ENCODE data around the gene OCRL. TPM values are rescaled to one million over a fixed set of nuclear protein-coding genes. Genes with fewer than 3 reads are reported as not detected.
"Not testable (repeated sequence)": the region's sequence is repeated elsewhere in the genome, so short reads cannot be mapped to it uniquely, and the experiment has no call there.

Gene OCRL
- total and polyA plus RNA-seq, 5 donors = 7.0 to 14.3 (median 13.1) TPM

DNA sequence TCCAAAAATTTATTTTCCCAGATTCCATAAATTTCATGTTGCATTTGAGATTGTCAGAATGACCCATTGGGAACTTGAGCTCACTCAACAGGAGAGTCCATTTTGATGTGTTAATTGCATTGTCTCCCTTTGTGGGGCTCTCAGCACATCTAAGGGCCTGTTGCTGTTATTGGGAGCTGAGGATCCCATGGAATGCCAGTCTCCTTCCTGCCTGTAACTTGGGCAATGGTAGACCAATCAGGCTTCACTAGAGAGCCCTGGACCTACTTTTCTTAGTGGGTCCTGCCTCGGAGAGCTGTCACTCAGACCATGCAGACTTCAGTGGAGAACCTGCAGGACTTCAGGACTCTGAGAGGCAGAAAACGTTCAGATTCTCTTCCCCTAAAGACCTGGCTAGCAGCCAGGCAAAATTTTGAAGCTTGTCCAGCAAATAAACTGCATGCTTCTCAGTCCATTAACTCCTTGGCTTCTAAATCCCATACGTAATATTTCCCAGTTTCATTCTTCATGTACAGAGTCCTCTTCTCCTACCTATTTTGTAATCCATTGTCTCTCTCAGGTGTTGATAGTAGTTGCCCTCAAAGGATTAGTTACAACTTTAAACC lies 25.1 kb downstream of the OCRL start:
- no peak overlapping the region for H3K27ac ChIP-seq (ENCODE audit: low read length)
- ATAC-seq = no peak
- 15% methylated on average over 3 of the region's 3 CpGs for WGBS
- intact Hi-C loops (cut with DNase I) = no loop called here
- H3K4me1 ChIP-seq (ENCODE audit: control insufficient read depth, insufficient read depth, low read length) = peaks cover 2% of the 10 kb centered on the region
- H3K9me3 ChIP-seq (ENCODE audit: control insufficient read depth, low read length) = no peaks in the 10 kb centered on the region
- DNase-seq = no peak
- no peaks in the 10 kb centered on the region for H3K27me3 ChIP-seq (ENCODE audit: control insufficient read depth, insufficient read depth)
- no peak overlapping the region for H3K4me3 ChIP-seq (ENCODE audit: low read length)

DNA sequence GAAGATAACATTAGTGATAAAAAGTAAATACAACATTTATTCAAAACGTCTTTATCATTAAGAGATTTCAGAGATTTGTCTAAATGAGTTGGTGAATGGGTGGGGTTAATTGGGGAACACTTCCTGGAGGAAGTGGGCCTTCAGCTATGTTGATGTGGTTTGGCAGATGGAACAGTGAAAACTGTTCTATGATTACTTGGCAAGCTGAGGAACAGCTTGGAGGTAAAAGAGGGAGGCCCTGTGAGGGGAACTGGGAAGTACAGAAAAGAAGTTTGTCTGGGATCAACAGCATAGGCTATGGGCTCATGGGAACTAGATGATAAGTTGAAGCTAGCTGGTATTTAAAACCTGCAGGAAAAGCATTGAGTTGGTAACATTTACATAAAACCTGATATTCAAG lies 26.0 kb downstream of the OCRL start:
- Histone ChIP-seq H3K27me3 (ENCODE audit: control insufficient read depth, insufficient read depth) (no peaks in the 10 kb centered on the region), H3K4me3 (ENCODE audit: low read length) (no peak overlapping the region), H3K27ac (ENCODE audit: low read length) (no peak overlapping the region), H3K4me1 (ENCODE audit: control insufficient read depth, insufficient read depth, low read length) (peaks cover 2% of the 10 kb centered on the region), H3K9me3 (ENCODE audit: control insufficient read depth, low read length) (no peaks in the 10 kb centered on the region)
- WGBS = 0% methylated on average over 1 of the region's 1 CpG
- intact Hi-C loops (cut with DNase I) = no loop called here
- DNase-seq = no peak
- no peak for ATAC-seq

DNA sequence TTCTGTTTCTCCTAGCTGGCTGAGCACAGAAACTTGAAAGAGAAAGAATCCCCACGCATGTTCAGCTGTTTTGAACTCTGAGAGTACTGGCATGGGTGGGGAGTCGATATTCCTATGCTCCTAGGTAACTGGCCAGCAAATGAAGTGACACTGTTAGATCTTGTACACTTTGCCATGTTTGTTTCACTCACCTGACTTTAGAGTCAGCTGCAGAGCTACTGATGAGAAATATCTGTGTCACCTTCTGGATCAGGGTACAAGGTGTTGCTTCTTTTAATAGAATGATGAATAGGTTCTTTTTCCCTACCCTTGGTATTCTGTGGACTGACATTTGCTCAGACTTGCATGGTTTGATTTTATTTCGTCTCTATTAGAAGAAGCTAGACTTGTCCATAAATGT lies 28.3 kb downstream of the OCRL start:
- ATAC-seq (no peak), DNase-seq (no peak)
- intact Hi-C loops (cut with DNase I) = no loop called here
- WGBS = 96% methylated on average over 3 of the region's 3 CpGs
- Histone ChIP-seq H3K27me3 (ENCODE audit: control insufficient read depth, insufficient read depth) (no peaks in the 10 kb centered on the region), H3K27ac (ENCODE audit: low read length) (no peak overlapping the region), H3K4me1 (ENCODE audit: control insufficient read depth, insufficient read depth, low read length) (peaks cover 2% of the 10 kb centered on the region), H3K9me3 (ENCODE audit: control insufficient read depth, low read length) (no peaks in the 10 kb centered on the region), H3K4me3 (ENCODE audit: low read length) (no peak overlapping the region)

DNA sequence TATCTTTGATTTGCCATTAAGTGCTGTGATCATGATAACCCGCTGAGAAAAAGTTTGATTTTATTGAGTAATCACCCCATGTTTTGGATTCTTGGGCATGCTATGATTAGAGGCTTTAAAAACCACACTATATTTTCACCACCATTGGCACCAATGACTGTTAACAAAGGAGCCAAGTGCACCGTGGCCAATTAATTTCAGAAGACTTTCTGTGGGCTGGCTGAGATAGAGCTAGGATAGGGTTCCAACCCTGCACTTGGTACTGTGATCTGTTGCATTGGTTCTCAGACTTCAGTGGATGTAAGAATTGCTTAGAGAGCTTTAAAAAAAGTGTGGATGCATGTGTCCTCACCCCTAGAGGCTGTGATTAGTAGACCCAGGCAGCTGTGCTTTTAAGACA lies 32.4 kb downstream of the OCRL start:
- DNase-seq (no peak), ATAC-seq (no peak)
- no peaks in the 10 kb centered on the region for H3K9me3 ChIP-seq (ENCODE audit: control insufficient read depth, low read length)
- H3K4me1 ChIP-seq (ENCODE audit: control insufficient read depth, insufficient read depth, low read length) = no peaks in the 10 kb centered on the region
- no peaks in the 10 kb centered on the region for H3K27me3 ChIP-seq (ENCODE audit: control insufficient read depth, insufficient read depth)
- intact Hi-C loops (cut with DNase I) = no loop called here
- no peak overlapping the region for H3K27ac ChIP-seq (ENCODE audit: low read length)
- H3K4me3 ChIP-seq (ENCODE audit: low read length) = no peak overlapping the region
- 59% methylated on average over 2 of the region's 2 CpGs for whole genome bisulfite sequencing

DNA sequence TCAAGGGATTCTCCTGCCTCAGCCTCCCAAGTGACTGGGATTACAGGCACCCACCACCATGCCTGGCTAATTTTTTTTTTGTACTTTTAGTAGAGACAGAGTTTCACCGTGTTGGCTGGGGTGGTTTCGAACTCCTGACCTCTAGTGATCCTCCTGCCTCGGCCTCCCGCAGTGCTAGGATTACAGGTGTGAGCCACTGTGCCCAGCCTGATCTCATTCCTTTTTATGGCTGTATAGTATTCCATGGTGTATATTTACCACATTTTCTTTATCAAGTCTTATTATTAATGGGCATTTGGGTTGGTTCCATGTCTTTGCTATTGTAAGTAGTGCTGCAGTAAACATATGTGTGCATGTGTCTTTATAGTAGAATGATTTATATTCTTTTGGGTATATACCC lies 33.6 kb downstream of the OCRL start:
- H3K4me3 ChIP-seq (ENCODE audit: low read length); H3K9me3 ChIP-seq (ENCODE audit: control insufficient read depth, low read length); DNase-seq; H3K27me3 ChIP-seq (ENCODE audit: control insufficient read depth, insufficient read depth); ATAC-seq; H3K27ac ChIP-seq (ENCODE audit: low read length); H3K4me1 ChIP-seq (ENCODE audit: control insufficient read depth, insufficient read depth, low read length); intact Hi-C loops (cut with DNase I): not testable (repeated sequence)
- 99% methylated on average over 4 of the region's 4 CpGs for WGBS

DNA sequence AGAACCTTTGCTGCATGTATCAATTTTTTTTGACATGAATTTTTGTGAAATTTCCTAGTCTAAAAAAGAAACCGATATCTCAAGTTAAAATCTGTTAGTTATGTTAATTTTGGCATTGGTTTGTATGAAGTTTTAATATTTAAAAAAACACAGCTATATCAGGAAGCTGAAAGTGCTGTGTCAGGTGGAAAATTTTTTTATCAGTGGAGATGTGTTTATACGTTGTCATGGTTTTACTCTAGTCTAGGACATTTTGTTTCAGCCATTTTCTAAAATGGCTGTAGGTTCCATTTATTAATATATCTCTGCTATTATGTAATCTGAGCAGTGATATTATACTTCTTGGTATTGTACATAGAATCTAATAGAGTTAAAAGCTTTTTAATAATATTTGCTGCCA lies 34.2 kb downstream of the OCRL start:
- no peak overlapping the region for H3K27ac ChIP-seq (ENCODE audit: low read length)
- no peak for ATAC-seq
- 70% methylated on average over 2 of the region's 2 CpGs for WGBS

DNA sequence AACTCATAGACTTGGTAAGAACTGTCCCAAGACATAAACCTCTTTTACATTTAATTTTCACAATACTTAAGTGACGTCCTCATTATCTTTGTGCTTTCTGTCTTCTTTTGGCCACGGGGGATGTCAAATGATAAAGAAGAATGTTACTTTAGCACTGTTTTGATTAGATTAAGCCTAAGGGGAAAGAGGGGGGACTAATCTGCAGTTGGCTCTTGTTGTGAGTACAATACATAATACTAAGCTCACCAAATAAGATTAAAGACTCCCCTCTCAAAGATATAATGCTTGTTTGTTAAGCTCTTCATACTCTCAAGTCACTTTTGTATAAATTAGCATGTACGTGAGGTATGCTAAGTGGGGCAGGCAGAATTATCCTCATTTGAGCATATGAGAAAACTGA lies 36.5 kb downstream of the OCRL start:
- no peak overlapping the region for H3K27ac ChIP-seq (ENCODE audit: low read length)
- ATAC-seq (no peak), DNase-seq (no peak)
- H3K9me3 ChIP-seq (ENCODE audit: control insufficient read depth, low read length) = no peaks in the 10 kb centered on the region
- H3K4me3 ChIP-seq (ENCODE audit: low read length) = no peak overlapping the region
- intact Hi-C loops (cut with DNase I) = no loop called here
- 58% methylated on average over 3 of the region's 3 CpGs for WGBS
- H3K27me3 ChIP-seq (ENCODE audit: control insufficient read depth, insufficient read depth) = no peaks in the 10 kb centered on the region
- H3K4me1 ChIP-seq (ENCODE audit: control insufficient read depth, insufficient read depth, low read length) = no peaks in the 10 kb centered on the region

More for the DNA sequence above, 34.2 kb downstream of the OCRL start:
- Histone ChIP-seq H3K4me3 (ENCODE audit: low read length) (no peak overlapping the region), H3K9me3 (ENCODE audit: control insufficient read depth, low read length) (no peaks in the 10 kb centered on the region), H3K27me3 (ENCODE audit: control insufficient read depth, insufficient read depth) (no peaks in the 10 kb centered on the region), H3K4me1 (ENCODE audit: control insufficient read depth, insufficient read depth, low read length) (no peaks in the 10 kb centered on the region)
- DNase-seq = no peak
- intact Hi-C loops (cut with DNase I) = no loop called here

DNA sequence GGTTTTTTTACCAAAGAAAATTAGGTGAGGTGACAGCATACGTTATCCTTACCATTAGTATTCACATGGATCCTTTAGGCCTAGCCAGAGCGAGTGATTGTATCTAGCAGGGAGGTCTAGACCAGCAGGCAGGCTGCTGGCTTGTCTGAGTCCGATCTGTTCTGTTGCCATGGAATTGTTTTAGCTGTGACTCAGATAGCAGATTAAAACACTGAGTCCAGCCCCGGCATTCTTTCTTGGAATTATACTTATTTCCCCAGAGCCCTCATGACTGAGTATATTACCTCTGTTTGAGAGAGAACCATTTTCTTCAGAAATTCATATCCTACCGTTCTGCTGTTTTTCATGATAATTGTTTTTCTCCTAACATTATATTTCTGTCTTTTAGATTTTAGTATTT lies 37.4 kb downstream of the OCRL start:
- intact Hi-C loops (cut with DNase I) = no loop called here
- Histone ChIP-seq H3K4me1 (ENCODE audit: control insufficient read depth, insufficient read depth, low read length) (no peaks in the 10 kb centered on the region), H3K27ac (ENCODE audit: low read length) (no peak overlapping the region), H3K4me3 (ENCODE audit: low read length) (no peak overlapping the region), H3K9me3 (ENCODE audit: control insufficient read depth, low read length) (no peaks in the 10 kb centered on the region), H3K27me3 (ENCODE audit: control insufficient read depth, insufficient read depth) (no peaks in the 10 kb centered on the region)
- DNase-seq (peak in 1 of 3 donors; percentile 55), ATAC-seq (peak; percentile 81 to 90)
- 43% methylated on average over 5 of the region's 5 CpGs for WGBS

DNA sequence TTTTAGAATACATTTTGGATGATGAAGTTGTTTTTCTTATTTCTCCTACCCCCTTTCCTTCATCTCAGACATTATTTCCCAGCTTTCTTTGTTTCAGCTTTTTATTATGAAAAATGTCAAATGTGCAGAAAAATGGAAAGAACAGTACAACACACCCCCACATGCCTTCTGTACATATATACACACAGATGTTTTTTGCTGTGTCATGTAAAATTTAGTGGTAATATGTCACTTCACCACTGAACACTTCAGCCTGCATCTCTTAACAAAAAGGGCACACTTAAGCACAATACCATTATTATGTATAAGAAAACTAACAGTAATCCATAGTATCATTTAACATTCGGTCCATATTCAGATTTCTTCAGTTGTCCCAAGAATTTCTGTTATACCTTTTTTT lies 37.8 kb downstream of the OCRL start:
- no peaks in the 10 kb centered on the region for H3K9me3 ChIP-seq (ENCODE audit: control insufficient read depth, low read length)
- no peaks in the 10 kb centered on the region for H3K27me3 ChIP-seq (ENCODE audit: control insufficient read depth, insufficient read depth)
- ATAC-seq (no peak), DNase-seq (no peak)
- no peaks in the 10 kb centered on the region for H3K4me1 ChIP-seq (ENCODE audit: control insufficient read depth, insufficient read depth, low read length)
- intact Hi-C loops (cut with DNase I) = no loop called here
- 88% methylated on average over 1 of the region's 1 CpG for WGBS
- H3K4me3 ChIP-seq (ENCODE audit: low read length) = no peak overlapping the region
- H3K27ac ChIP-seq (ENCODE audit: low read length) = no peak overlapping the region

DNA sequence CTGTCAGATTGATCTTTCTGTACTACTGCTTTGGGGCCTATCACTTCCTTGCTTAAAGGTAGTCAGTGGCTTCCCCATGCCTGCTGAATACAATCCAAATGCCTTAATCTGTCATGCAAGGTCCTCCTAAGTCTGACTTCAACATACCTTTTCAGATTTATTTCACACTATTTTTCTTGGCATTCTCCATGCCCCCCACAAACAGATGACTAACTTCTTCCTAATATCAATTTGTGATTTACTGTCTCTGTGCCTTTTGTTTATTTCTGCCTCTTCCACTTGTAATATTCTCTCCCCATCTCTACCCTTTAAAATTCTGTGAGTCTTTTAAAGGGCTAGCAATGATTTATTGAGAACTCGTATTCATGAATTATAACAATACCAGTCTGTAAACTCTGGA lies 41.8 kb downstream of the OCRL start:
- WGBS = 77% methylated on average over 1 of the region's 1 CpG
- H3K27me3 ChIP-seq (ENCODE audit: control insufficient read depth, insufficient read depth) = no peaks in the 10 kb centered on the region
- ATAC-seq (no peak), DNase-seq (no peak)
- H3K4me3 ChIP-seq (ENCODE audit: low read length) = no peak overlapping the region
- H3K27ac ChIP-seq (ENCODE audit: low read length) = no peak overlapping the region
- no peaks in the 10 kb centered on the region for H3K4me1 ChIP-seq (ENCODE audit: control insufficient read depth, insufficient read depth, low read length)
- no peaks in the 10 kb centered on the region for H3K9me3 ChIP-seq (ENCODE audit: control insufficient read depth, low read length)
- intact Hi-C loops (cut with DNase I) = no loop called here

DNA sequence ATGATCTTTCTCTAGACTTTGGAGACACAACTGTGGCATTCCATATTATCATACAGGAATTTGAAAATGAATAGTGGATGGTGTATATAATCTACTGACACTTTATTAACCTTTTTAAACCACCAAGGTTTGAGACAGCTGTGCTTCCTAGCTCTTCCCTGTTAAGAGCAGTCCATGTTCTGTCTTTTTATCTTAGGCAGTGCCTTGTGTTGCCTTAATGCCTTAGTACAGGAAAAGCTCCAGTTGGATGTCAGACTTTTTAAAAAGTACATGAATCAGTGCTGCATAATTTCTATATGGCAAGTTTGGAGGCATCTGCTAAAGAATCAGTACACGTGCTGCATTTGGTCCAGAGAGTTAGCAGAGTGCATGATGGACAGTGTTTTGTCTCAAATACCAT lies 45.1 kb downstream of the OCRL start:
- intact Hi-C loops (cut with DNase I) = no loop called here
- Histone ChIP-seq H3K27me3 (ENCODE audit: control insufficient read depth, insufficient read depth) (no peaks in the 10 kb centered on the region), H3K4me3 (ENCODE audit: low read length) (no peak overlapping the region), H3K4me1 (ENCODE audit: control insufficient read depth, insufficient read depth, low read length) (no peaks in the 10 kb centered on the region), H3K27ac (ENCODE audit: low read length) (no peak overlapping the region), H3K9me3 (ENCODE audit: control insufficient read depth, low read length) (no peaks in the 10 kb centered on the region)
- DNase-seq = no peak
- ATAC-seq = no peak
- WGBS = 58% methylated on average over 1 of the region's 1 CpG

DNA sequence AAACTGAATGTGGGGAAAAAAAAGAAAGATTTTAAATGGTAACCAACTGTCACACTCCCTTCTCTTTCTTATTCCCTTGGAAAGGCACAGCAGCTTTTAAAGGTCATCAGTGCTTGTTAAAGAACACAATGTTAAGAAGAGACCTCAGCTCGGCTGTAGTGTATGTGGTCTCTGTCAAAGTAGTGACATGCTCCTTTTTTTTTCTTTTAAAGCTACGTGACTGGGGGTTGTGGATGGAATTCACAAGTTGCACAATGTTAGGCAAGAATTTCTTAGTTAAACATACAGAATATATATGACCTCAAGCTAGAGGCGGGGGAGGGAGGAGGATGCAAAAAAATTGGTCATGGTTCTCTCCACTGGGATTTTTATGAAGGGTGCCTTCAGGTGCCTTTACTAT lies 45.6 kb downstream of the OCRL start:
- peak; percentile 38 to 57 for ATAC-seq
- no peak overlapping the region for H3K27ac ChIP-seq (ENCODE audit: low read length)
- 60% methylated on average over 3 of the region's 3 CpGs for WGBS
- intact Hi-C loops (cut with DNase I) = no loop called here
- no peaks in the 10 kb centered on the region for H3K9me3 ChIP-seq (ENCODE audit: control insufficient read depth, low read length)
- H3K4me3 ChIP-seq (ENCODE audit: low read length) = no peak overlapping the region
- no peaks in the 10 kb centered on the region for H3K27me3 ChIP-seq (ENCODE audit: control insufficient read depth, insufficient read depth)
- DNase-seq = no peak
- no peaks in the 10 kb centered on the region for H3K4me1 ChIP-seq (ENCODE audit: control insufficient read depth, insufficient read depth, low read length)
